ENCODE data around the gene SEMA5A. TPM values are rescaled to one million over a fixed set of nuclear protein-coding genes. Genes with fewer than 3 reads are reported as not detected.

The SEMA5A gene
- total RNA-seq, 4 donors from 2014 or later, result 2.3 to 4.7 (median 3.7) TPM

DNA sequence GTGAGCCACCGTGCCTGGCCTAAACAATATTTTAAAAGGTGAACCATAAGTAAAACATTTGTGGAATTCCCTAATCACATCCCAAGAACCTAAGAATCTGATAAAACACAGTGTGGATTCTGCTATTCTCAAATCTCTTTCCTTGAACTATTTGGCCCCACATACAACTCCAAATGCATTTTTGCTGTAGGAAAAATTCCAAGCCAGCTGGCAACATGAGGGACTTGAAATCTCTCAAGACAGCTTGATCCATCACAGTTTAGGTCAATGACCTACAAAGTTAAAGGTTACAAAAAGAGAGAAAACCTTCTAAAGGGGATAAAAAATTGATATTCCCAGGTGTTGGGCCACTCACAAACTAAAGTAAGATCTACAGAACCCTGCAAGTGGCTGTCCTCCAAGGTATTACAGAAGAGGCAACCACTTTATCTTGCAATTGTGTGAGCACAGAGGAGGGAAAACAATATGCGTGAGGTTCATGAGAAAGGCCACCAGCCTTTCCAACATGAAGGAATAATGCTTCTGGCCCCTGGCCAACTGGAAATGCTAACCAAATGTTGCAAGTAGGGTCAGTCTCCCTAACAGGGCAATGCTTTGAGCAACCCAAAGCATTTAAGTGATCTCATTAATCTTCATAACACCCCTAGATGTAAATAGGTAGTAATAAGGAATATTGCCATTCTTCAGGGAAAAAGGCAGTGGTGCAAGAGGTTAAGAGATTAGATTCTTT, 221.4 kb downstream of the SEMA5A start:
- Histone ChIP-seq H3K36me3 (no peaks in the 10 kb centered on the region), H3K4me1 (no peaks in the 10 kb centered on the region), H3K27me3 (no peaks in the 10 kb centered on the region), H3K27ac (no peak overlapping the region), H3K9me3 (no peaks in the 10 kb centered on the region), H3K4me3 (no peak overlapping the region)
- no peak for ATAC-seq
- 55 to 79% methylated on average over 2 of the region's 2 CpGs for WGBS, 2 donors (ENCODE audit: low coverage in 1 of 2)
- no peak for TF ChIP-seq POLR2A (IDR thresholded peaks at IDR 0.05)
- TF ChIP-seq EP300 (IDR thresholded peaks at IDR 0.05), result no peak
- no peak for TF ChIP-seq POLR2AphosphoS5 (IDR thresholded peaks at IDR 0.05)
- TF ChIP-seq, protein P1, sequence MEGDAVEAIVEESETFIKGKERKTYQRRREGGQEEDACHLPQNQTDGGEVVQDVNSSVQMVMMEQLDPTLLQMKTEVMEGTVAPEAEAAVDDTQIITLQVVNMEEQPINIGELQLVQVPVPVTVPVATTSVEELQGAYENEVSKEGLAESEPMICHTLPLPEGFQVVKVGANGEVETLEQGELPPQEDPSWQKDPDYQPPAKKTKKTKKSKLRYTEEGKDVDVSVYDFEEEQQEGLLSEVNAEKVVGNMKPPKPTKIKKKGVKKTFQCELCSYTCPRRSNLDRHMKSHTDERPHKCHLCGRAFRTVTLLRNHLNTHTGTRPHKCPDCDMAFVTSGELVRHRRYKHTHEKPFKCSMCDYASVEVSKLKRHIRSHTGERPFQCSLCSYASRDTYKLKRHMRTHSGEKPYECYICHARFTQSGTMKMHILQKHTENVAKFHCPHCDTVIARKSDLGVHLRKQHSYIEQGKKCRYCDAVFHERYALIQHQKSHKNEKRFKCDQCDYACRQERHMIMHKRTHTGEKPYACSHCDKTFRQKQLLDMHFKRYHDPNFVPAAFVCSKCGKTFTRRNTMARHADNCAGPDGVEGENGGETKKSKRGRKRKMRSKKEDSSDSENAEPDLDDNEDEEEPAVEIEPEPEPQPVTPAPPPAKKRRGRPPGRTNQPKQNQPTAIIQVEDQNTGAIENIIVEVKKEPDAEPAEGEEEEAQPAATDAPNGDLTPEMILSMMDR (IDR thresholded peaks at IDR 0.05), result no peak

DNA sequence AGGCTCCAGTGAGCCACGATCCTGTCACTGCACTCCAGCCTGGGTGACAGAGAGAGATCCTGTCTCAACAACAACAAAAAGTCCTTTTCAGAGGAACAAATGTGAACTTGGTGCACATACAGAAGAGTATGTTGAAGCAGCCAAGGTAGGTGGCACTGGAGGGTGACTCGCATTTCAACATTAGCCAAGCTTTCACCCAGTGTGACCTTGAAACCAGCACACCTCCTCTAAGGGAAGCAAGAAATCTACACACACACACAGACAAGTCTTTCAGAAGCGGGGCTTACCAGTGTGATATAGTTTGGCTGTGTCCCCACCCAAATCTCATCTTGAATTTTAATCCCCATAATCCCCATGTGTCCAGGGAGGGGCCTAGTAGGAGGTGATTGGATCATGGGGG, 225.2 kb downstream of the SEMA5A start:
- H3K4me1 ChIP-seq, result no peaks in the 10 kb centered on the region
- H3K27ac ChIP-seq, result no peak overlapping the region
- H3K9me3 ChIP-seq, result no peaks in the 10 kb centered on the region
- no peak overlapping the region for H3K4me3 ChIP-seq
- WGBS, 2 donors (ENCODE audit: low coverage in 1 of 2), result 80% methylated on average over 1 to 2 of the region's 3 CpGs
- H3K27me3 ChIP-seq, result no peaks in the 10 kb centered on the region
- ATAC-seq, result no peak
- no peaks in the 10 kb centered on the region for H3K36me3 ChIP-seq
- no peak for TF ChIP-seq POLR2AphosphoS5 (IDR thresholded peaks at IDR 0.05)
- no peak for TF ChIP-seq EP300 (IDR thresholded peaks at IDR 0.05)
- TF ChIP-seq POLR2A (IDR thresholded peaks at IDR 0.05), result no peak
- TF ChIP-seq, protein P1 (IDR thresholded peaks at IDR 0.05), result no peak

- Histone ChIP-seq H3K9me3 (no peaks in the 10 kb centered on the region), H3K27ac (no peak overlapping the region), H3K4me3 (no peak overlapping the region), H3K36me3 (no peaks in the 10 kb centered on the region), H3K4me1 (no peaks in the 10 kb centered on the region), H3K27me3 (no peaks in the 10 kb centered on the region)
- TF ChIP-seq POLR2AphosphoS5 (IDR thresholded peaks at IDR 0.05) (no peak), EP300 (IDR thresholded peaks at IDR 0.05) (no peak), POLR2A (IDR thresholded peaks at IDR 0.05) (no peak)
- 70 to 85% methylated on average over 3 to 6 of the region's 6 CpGs for WGBS, 2 donors (ENCODE audit: low coverage in 1 of 2)
- no peak for ATAC-seq
Measured at GRCh38 chr5:9318031-9318430, 227.8 kb downstream of the SEMA5A start.

DNA sequence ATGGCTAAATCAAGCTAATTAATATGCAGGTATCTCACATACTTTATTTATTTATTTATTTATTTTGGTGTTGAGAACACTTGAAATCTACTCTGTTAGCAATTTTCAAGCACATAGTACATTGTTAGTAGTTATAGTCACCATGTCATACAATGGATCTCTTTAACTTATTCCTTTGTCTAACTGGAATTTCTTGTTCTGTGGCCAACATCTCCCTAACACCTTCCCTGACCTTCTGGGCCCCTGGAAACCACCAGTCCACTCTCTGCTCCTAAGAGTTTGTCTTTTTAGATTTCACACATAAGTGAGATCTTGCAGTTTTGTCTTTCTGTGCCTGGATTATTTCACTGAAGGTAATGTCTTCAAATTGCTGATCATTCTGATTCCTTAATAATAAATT, 229.1 kb downstream of the SEMA5A start:
- ATAC-seq, result no peak

DNA sequence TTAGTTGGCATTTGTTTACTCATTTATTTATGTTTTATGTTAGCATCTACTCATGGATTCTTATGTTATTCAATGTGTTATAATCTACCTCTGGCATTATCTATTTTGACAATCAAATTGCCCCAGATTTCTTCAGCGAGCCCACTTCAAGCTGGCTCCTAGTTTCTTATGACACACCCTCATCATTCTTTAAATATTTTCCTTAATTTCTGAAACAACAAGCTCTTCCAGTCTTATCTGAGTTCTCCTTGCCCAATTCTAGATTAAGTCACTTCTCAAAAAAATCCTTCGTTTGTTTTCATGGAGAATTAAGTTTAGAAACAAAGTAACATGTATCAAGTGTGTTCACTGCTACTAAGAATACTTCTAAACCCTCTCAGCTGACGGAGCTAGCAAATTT, 229.8 kb downstream of the SEMA5A start:
- Histone ChIP-seq H3K27ac (no peak overlapping the region), H3K36me3 (no peaks in the 10 kb centered on the region), H3K9me3 (no peaks in the 10 kb centered on the region), H3K4me1 (no peaks in the 10 kb centered on the region), H3K27me3 (no peaks in the 10 kb centered on the region), H3K4me3 (no peak overlapping the region)
- no peak for ATAC-seq
- TF ChIP-seq POLR2A (IDR thresholded peaks at IDR 0.05) (no peak), EP300 (IDR thresholded peaks at IDR 0.05) (no peak), POLR2AphosphoS5 (IDR thresholded peaks at IDR 0.05) (no peak)
- TF ChIP-seq, protein P1 (IDR thresholded peaks at IDR 0.05), result no peak
- WGBS, 2 donors (ENCODE audit: low coverage in 1 of 2), result 79 to 80% methylated on average over 3 of the region's 3 CpGs

More for the DNA sequence above, 229.1 kb downstream of the SEMA5A start:
- no peak for TF ChIP-seq POLR2AphosphoS5 (IDR thresholded peaks at IDR 0.05)
- no peak for TF ChIP-seq POLR2A (IDR thresholded peaks at IDR 0.05)
- TF ChIP-seq, protein P1 (IDR thresholded peaks at IDR 0.05), result no peak
- TF ChIP-seq EP300 (IDR thresholded peaks at IDR 0.05), result no peak
- no peaks in the 10 kb centered on the region for H3K4me1 ChIP-seq
- H3K27ac ChIP-seq, result no peak overlapping the region
- no peak overlapping the region for H3K4me3 ChIP-seq
- H3K36me3 ChIP-seq, result no peaks in the 10 kb centered on the region
- H3K27me3 ChIP-seq, result no peaks in the 10 kb centered on the region
- no peaks in the 10 kb centered on the region for H3K9me3 ChIP-seq

Measured in gastroesophageal sphincter (tissue), 4 donors.